ENCODE measurements around the gene USP48. TPM values are rescaled to one million over a fixed set of nuclear protein-coding genes. Genes with fewer than 3 reads are reported as not detected.

The USP48 gene
- total and polyA plus RNA-seq, 12 donors, result 13.8 to 45.0 (median 36.1) TPM

DNA sequence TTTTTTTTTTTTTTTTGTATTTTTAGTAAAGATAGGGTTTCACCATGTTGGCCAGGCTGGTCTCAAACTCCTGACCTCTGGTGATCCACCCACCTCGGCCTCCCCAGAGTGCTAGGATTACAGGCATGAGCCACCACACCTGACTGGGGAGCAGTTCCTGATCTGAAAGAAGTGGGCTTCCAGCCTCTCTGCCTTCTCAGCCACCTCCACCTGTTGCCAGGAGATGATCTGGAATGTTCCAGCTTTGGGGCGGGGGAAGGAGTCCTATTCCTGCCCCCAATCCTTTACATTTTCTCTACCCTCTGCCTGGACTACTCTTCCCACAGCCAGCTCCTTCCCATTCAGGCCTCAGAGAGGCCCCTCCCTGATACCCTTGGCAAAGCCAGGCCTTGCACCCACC, 141.9 kb downstream of the USP48 start:
- no peak for ATAC-seq
- Histone ChIP-seq H3K27ac (no peak overlapping the region), H3K4me1 (peaks cover 0 to 20% (median 4%) of the 10 kb centered on the region in 9 donors), H3K4me3 (no peak overlapping the region), H3K27me3 (peaks cover 0 to 20% (median under 1%) of the 10 kb centered on the region in 7 donors), H3K36me3 (no peaks in the 10 kb centered on the region), H3K9me3 (no peaks in the 10 kb centered on the region)
- 87 to 95% methylated on average over 2 of the region's 2 CpGs for WGBS, 2 donors
- intact Hi-C loops (cut with DNase I), result loop anchor here in 1 of 10 donors (10.0 kb wide), 1 partner anchor 126 kb away; no protein-coding TSS in a partner anchor
- TF ChIP-seq, protein P1, sequence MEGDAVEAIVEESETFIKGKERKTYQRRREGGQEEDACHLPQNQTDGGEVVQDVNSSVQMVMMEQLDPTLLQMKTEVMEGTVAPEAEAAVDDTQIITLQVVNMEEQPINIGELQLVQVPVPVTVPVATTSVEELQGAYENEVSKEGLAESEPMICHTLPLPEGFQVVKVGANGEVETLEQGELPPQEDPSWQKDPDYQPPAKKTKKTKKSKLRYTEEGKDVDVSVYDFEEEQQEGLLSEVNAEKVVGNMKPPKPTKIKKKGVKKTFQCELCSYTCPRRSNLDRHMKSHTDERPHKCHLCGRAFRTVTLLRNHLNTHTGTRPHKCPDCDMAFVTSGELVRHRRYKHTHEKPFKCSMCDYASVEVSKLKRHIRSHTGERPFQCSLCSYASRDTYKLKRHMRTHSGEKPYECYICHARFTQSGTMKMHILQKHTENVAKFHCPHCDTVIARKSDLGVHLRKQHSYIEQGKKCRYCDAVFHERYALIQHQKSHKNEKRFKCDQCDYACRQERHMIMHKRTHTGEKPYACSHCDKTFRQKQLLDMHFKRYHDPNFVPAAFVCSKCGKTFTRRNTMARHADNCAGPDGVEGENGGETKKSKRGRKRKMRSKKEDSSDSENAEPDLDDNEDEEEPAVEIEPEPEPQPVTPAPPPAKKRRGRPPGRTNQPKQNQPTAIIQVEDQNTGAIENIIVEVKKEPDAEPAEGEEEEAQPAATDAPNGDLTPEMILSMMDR (IDR thresholded peaks at IDR 0.05), result no peak
- no peak for DNase-seq

DNA sequence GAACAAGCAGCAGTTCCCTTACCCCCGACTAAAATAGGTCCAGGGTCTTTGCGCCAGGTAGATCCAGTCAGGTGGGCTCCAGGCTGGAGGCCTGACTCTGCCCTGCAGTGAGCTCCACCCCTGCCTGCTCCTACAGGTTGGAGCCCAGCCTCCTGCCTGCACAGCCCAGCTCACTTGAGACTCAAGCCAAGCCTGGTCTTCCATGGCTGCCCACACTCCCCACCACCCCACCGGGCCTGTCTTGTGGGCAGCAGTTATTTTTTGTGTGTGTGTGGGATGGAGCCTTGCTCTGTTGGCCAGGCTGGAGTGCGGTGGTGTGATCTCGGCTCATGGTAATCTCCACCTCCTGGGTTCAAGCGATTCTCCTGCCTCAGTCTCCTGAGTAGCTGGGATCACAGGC, 142.3 kb downstream of the USP48 start:
- DNase-seq (no peak), ATAC-seq (no peak)
- peaks cover 0 to 20% (median 4%) of the 10 kb centered on the region in 9 donors for H3K4me1 ChIP-seq
- peaks cover 0 to 22% (median 5%) of the 10 kb centered on the region in 7 donors for H3K27me3 ChIP-seq
- TF ChIP-seq, protein P1 (IDR thresholded peaks at IDR 0.05), result no peak
- intact Hi-C loops (cut with DNase I), result loop anchor here in 1 of 10 donors (10.0 kb wide), 1 partner anchor 126 kb away; no protein-coding TSS in a partner anchor
- 89 to 91% methylated on average over 6 of the region's 6 CpGs for WGBS, 2 donors
- H3K9me3 ChIP-seq, result no peaks in the 10 kb centered on the region
- no peak overlapping the region for H3K4me3 ChIP-seq
- H3K36me3 ChIP-seq, result no peaks in the 10 kb centered on the region
- H3K27ac ChIP-seq, result no peak overlapping the region

DNA sequence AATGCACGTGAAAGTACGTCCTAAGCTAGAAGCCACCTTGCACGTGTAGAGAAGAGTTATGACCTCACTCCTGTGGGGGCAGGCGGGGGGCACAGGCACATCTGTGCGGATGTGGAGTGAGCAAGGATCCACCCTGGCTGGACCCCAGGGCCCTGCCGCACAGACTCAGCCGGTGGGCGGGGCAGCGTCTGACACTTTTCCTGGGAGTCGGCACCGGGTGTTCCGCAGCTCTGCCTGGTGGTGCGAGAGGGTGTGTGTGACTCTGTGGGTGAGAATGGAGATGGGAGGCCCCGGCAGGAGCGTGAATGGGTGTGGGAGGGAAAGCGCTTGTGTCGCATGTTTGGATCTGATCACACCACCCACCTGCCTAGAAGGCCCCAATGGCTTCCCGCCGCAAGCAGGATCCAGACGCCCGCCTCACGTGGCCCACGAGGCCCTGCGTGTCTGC, 143.3 kb downstream of the USP48 start:
- no peak for ATAC-seq
- intact Hi-C loops (cut with DNase I), result loop anchor here in 1 of 10 donors (10.0 kb wide), 1 partner anchor 125 kb away; no protein-coding TSS in a partner anchor
- Histone ChIP-seq H3K36me3 (no peaks in the 10 kb centered on the region), H3K27ac (peak overlapping the region in 1 of 10 donors; percentile 79), H3K4me1 (peaks cover 0 to 20% (median 4%) of the 10 kb centered on the region in 9 donors), H3K4me3 (no peak overlapping the region), H3K27me3 (peaks cover 0 to 27% (median 8%) of the 10 kb centered on the region in 7 donors), H3K9me3 (no peaks in the 10 kb centered on the region)
- no peak for DNase-seq
- 43 to 53% methylated on average over 24 of the region's 24 CpGs for WGBS, 2 donors
- TF ChIP-seq, protein P1 (IDR thresholded peaks at IDR 0.05), result no peak

DNA sequence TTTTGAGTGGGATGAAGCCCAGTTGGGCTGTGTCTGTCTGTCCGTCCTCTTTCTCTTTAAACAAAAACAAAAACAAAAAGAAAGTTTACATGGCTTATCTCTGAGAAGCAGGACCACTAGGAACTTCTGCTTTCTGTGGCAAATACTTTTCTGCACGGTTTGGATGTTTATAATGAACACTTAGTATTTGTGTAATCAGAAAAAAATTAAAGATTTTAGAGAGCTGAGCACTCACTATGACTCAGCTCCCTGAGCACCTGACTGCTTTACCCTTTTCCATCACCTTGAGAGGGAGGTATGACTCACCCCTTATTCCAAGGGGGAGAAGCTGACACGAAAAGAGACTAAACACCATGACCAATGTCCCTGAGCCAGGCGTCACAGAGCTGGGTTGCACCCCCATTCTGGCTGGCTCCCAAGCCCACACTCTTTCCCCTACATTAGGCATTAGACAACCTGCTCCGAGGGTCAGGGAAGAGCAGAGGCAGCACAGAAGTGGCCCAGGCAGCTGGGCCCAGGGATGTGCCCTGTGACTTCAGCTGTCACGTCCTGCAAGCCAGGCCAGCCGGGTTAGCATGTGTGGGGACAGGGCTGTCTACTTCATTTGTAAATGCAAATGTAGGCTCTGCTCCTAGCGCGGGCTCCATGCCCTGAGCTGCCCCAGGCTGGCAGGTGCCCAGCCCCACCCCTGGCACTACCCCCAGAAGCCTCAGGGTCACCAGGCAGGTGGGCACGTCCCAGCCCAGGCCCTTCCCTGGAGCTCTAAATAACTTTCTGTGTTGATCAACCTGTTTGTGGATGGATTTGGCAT, 144.2 kb downstream of the USP48 start:
- Histone ChIP-seq H3K9me3 (no peaks in the 10 kb centered on the region), H3K4me3 (no peak overlapping the region), H3K36me3 (no peaks in the 10 kb centered on the region), H3K4me1 (peaks cover 0 to 20% (median 4%) of the 10 kb centered on the region in 9 donors), H3K27ac (peak overlapping the region in 7 of 10 donors; percentile 2 to 79 (median 31)), H3K27me3 (peaks cover 0 to 34% (median 8%) of the 10 kb centered on the region in 7 donors)
- peak in 7 of 8 donors; percentile 34 to 88 (median 65) for ATAC-seq
- no peak for DNase-seq
- TF ChIP-seq, protein P1 (IDR thresholded peaks at IDR 0.05), result no peak
- 25 to 45% methylated on average over 10 of the region's 10 CpGs for WGBS, 2 donors
- intact Hi-C loops (cut with DNase I), result no loop called here

Measured in heart right ventricle (tissue), 16 donors.